A673 (cell line): Measurements from ENCODE around the gene CELSR1. TPM values are rescaled to one million over a fixed set of nuclear protein-coding genes. Genes with fewer than 3 reads are reported as not detected.

Experiments used
- BruUV-seq: library from RNA; stranded (reverse); fragments of 400-500 nt; replicated peaks from 2 replicates; lab custom pipeline; 2021; lab: Mats Ljungman, UMichigan
- CTCF ChIA-PET: fragments of 300-600 bp; sonication (Branson Sonifier 250); formaldehyde crosslinking; loops from one replicate; lab custom pipeline; 2022; ENCODE audit warnings: antibody characterized with exemption; lab: Charles Lee
- POLR2A ChIA-PET: fragments of 300-600 bp; sonication (Branson Sonifier 250); formaldehyde crosslinking; loops from one replicate; lab custom pipeline; 2022; ENCODE audit warnings: antibody characterized with exemption; ENCODE audit not compliant: low non-redundant PET; lab: Charles Lee
- DNase-seq: peaks from one replicate; pipeline ENCODE4 v3.0.0-alpha.2; 2015; ENCODE audit warnings: low spot score
- H3K27ac ChIP-seq: fragments of 200-600 bp; sonication (generic); 2 replicates; pipeline ENCODE4 v1.5.1; 2016; ENCODE audit warnings: mixed run types, low read depth, mild to moderate bottlenecking, mixed read lengths, antibody characterized with exemption, low read length; ENCODE audit not compliant: poor library complexity, severe bottlenecking
- H3K27me3 ChIP-seq: fragments of 200-600 bp; sonication (generic); replicated peaks from 2 replicates; pipeline ENCODE4 v1.6.1; 2017; ENCODE audit warnings: mixed run types, low read depth, mild to moderate bottlenecking, mixed read lengths, antibody characterized with exemption, low read length; ENCODE audit not compliant: insufficient read depth, poor library complexity
- H3K36me3 ChIP-seq: fragments of 200-600 bp; sonication (generic); 2 replicates; pipeline ENCODE4 v1.6.1; 2016; ENCODE audit warnings: mixed run types, mild to moderate bottlenecking, mixed read lengths, antibody characterized with exemption, low read length; ENCODE audit not compliant: insufficient read depth, poor library complexity, severe bottlenecking
- H3K4me1 ChIP-seq: fragments of 200-600 bp; sonication (generic); 2 replicates; pipeline ENCODE4 v1.6.1; 2017; ENCODE audit warnings: mixed run types, mild to moderate bottlenecking, mixed read lengths, antibody characterized with exemption, low read length; ENCODE audit not compliant: insufficient read depth, poor library complexity, severe bottlenecking
- H3K4me3 ChIP-seq: fragments of 200-600 bp; sonication (generic); 2 replicates; pipeline ENCODE4 v1.5.1; 2016; ENCODE audit warnings: low read depth, mixed run types, mild to moderate bottlenecking, mixed read lengths, low read length; ENCODE audit not compliant: poor library complexity, severe bottlenecking
- H3K9me3 ChIP-seq: fragments of 200-600 bp; sonication (generic); 2 replicates; pipeline ENCODE4 v1.6.1; 2016; ENCODE audit warnings: mixed run types, low read depth, mild to moderate bottlenecking, mixed read lengths, antibody characterized with exemption, low read length; ENCODE audit not compliant: poor library complexity, severe bottlenecking
- CTCF ChIP-seq: fragments of 300-800, 200-600 bp; sonication (generic); conservative IDR thresholded peaks from 2 replicates; pipeline ENCODE4 v1.5.1; 2017; ENCODE audit warnings: low read depth, mild to moderate bottlenecking, antibody characterized with exemption, low read length, moderate library complexity, mixed read lengths
- EZH2 ChIP-seq: fragments of 200-600 bp; sonication (generic); IDR thresholded peaks from 2 replicates; pipeline ENCODE4 v1.6.1; 2017; ENCODE audit warnings: borderline replicate concordance, low read depth, mild to moderate bottlenecking, mixed read lengths, antibody characterized with exemption, low read length; ENCODE audit not compliant: poor library complexity, severe bottlenecking
- intact Hi-C: fragments of 100-400 bp; cut with micrococcal nuclease; formaldehyde crosslinking; loops from one replicate; pipeline ENCODE4 v1.10.0; 2022; ENCODE audit not compliant: unreplicated experiment
- total RNA-seq: library from RNA; stranded (reverse); gene quantifications from 2 replicates; pipeline ENCODE4 v1.2.3, GENCODE V29; 2021

Gene CELSR1
- total RNA-seq, 1 experiment from 2014 or later = 2.3 TPM

GRCh38 chr22:46457502-46458488 is 79.6 kb downstream of the CELSR1 start:
- no peak overlapping the region for H3K4me3 ChIP-seq
- no peak for TF ChIP-seq EZH2
- TF ChIP-seq CTCF = no peak
- CTCF ChIA-PET = no interaction called here
- no peaks in the 10 kb centered on the region for H3K36me3 ChIP-seq
- no TSS peak for BruUV-seq
- intact Hi-C loops = no loop called here
- DNase-seq = no peak
- H3K4me1 ChIP-seq = peaks cover 10% of the 10 kb centered on the region
- H3K27me3 ChIP-seq = no peaks in the 10 kb centered on the region
- H3K27ac ChIP-seq = no peak overlapping the region
- POLR2A ChIA-PET = no interaction called here
- no peaks in the 10 kb centered on the region for H3K9me3 ChIP-seq

GRCh38 chr22:46456818-46457163 is 80.6 kb downstream of the CELSR1 start:
- TF ChIP-seq EZH2 (no peak), CTCF (no peak)
- ChIA-PET POLR2A (no interaction called here), CTCF (no interaction called here)
- no TSS peak for BruUV-seq
- H3K4me3 ChIP-seq = no peak overlapping the region
- no peak for DNase-seq
- peaks cover 10% of the 10 kb centered on the region for H3K4me1 ChIP-seq
- intact Hi-C loops = no loop called here
- no peaks in the 10 kb centered on the region for H3K36me3 ChIP-seq
- no peaks in the 10 kb centered on the region for H3K27me3 ChIP-seq
- H3K27ac ChIP-seq = no peak overlapping the region
- no peaks in the 10 kb centered on the region for H3K9me3 ChIP-seq

- intact Hi-C loops = no loop called here
- H3K36me3 ChIP-seq = no peaks in the 10 kb centered on the region
- H3K4me3 ChIP-seq = no peak overlapping the region
- H3K4me1 ChIP-seq = peaks cover under 1% of the 10 kb centered on the region
- H3K27ac ChIP-seq = no peak overlapping the region
- DNase-seq = no peak
- no peaks in the 10 kb centered on the region for H3K27me3 ChIP-seq
- ChIA-PET POLR2A (no interaction called here), CTCF (no interaction called here)
- no TSS peak for BruUV-seq
- no peaks in the 10 kb centered on the region for H3K9me3 ChIP-seq
- TF ChIP-seq CTCF (no peak), EZH2 (no peak)
Measured at GRCh38 chr22:46455446-46455845, 82.0 kb downstream of the CELSR1 start.
